ENCODE results near the gene KCTD5.

Gene KCTD5

GRCh38 chr16:2698103-2698870 lies 16.0 kb downstream of the KCTD5 start:
- no peak for DNase-seq

GRCh38 chr16:2698965-2699750 lies 16.8 kb downstream of the KCTD5 start:
- no peak for DNase-seq

GRCh38 chr16:2699791-2700600 lies 17.7 kb downstream of the KCTD5 start:
- no peak for DNase-seq

GRCh38 chr16:2700786-2701185 lies 18.5 kb downstream of the KCTD5 start:
- no peak for DNase-seq

GRCh38 chr16:2701272-2701671 lies 18.9 kb downstream of the KCTD5 start:
- no peak for DNase-seq

- DNase-seq: no peak
Observed at GRCh38 chr16:2701713-2702437, 19.6 kb downstream of the KCTD5 start.

- no peak for DNase-seq
Observed at GRCh38 chr16:2702438-2702825, 20.1 kb downstream of the KCTD5 start.

- DNase-seq: no peak
Observed at GRCh38 chr16:2702871-2703745, 20.8 kb downstream of the KCTD5 start.

GRCh38 chr16:2704166-2704982 lies 22.1 kb downstream of the KCTD5 start:
- no peak for DNase-seq

GRCh38 chr16:2704983-2705275 lies 22.6 kb downstream of the KCTD5 start:
- DNase-seq: no peak

- no peak for DNase-seq
Observed at GRCh38 chr16:2705351-2705750, 23.0 kb downstream of the KCTD5 start.

- DNase-seq: no peak
Observed at GRCh38 chr16:2706085-2706484, 23.8 kb downstream of the KCTD5 start.

GRCh38 chr16:2706611-2707311 lies 24.4 kb downstream of the KCTD5 start:
- DNase-seq: no peak

- no peak for DNase-seq
Observed at GRCh38 chr16:2707368-2708289, 25.3 kb downstream of the KCTD5 start.

GRCh38 chr16:2708290-2708639 lies 25.9 kb downstream of the KCTD5 start:
- no peak for DNase-seq

GRCh38 chr16:2708955-2709587 lies 26.7 kb downstream of the KCTD5 start:
- no peak for DNase-seq

- DNase-seq: no peak
Observed at GRCh38 chr16:2709588-2709984, 27.3 kb downstream of the KCTD5 start.

- DNase-seq: no peak
Observed at GRCh38 chr16:2710021-2710710, 27.8 kb downstream of the KCTD5 start.
